GM12801 (cell line): ENCODE results near the gene DTNB.

Source experiments
- TF ChIP-seq, protein P1 (sequence below): IDR thresholded peaks from one replicate; pipeline ENCODE4 v1.5.1; 2011; ENCODE audit warnings: control low read depth; ENCODE audit not compliant: insufficient read length; ENCODE audit errors: extremely low read depth

The DTNB gene

GRCh38 chr2:25537526-25537925 is 135.9 kb downstream of the DTNB start:
- TF ChIP-seq, protein P1, sequence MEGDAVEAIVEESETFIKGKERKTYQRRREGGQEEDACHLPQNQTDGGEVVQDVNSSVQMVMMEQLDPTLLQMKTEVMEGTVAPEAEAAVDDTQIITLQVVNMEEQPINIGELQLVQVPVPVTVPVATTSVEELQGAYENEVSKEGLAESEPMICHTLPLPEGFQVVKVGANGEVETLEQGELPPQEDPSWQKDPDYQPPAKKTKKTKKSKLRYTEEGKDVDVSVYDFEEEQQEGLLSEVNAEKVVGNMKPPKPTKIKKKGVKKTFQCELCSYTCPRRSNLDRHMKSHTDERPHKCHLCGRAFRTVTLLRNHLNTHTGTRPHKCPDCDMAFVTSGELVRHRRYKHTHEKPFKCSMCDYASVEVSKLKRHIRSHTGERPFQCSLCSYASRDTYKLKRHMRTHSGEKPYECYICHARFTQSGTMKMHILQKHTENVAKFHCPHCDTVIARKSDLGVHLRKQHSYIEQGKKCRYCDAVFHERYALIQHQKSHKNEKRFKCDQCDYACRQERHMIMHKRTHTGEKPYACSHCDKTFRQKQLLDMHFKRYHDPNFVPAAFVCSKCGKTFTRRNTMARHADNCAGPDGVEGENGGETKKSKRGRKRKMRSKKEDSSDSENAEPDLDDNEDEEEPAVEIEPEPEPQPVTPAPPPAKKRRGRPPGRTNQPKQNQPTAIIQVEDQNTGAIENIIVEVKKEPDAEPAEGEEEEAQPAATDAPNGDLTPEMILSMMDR: no peak

- TF ChIP-seq, protein P1: no peak
These were observed 138.9 kb downstream of the DTNB start for GRCh38 chr2:25534455-25534854.

DNA sequence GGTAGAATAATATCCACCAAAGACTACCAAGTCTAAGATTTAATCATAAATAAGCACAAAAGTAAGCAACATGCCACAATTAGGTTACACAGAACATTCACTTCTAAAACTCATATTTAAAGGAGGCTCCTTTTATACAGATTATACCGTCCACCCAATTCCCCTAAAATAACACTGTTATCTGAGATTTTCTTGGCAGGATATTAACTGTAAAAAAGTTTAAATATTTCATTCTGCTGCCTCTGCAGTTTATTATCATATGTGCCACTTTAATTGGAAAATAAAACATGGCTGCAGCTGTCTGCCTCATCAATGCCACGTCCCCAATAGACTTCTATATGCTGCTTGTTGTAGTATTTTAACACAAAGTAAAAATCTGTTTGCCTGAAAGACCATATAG is 140.9 kb downstream of the DTNB start:
- TF ChIP-seq, protein P1: no peak

- TF ChIP-seq, protein P1: no peak
These were observed 144.3 kb downstream of the DTNB start for GRCh38 chr2:25529034-25529433.

DNA sequence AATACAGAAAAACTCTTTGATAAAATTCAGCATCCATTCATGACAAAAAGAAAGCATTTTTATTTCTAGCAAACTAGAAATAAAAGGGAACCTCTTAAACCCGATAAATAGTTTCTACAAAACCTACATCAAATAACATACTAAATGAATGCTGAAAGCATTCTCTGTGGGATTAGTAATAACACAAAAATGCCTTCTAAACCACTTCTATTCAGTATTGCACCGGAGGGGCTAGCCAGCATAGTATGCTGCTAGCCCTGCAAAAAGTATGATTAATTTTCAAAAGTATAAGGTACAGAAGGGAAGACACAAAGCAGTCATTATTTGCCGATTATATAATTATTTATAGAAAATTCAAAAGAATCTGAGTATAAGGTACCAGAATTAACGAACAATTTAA is 145.2 kb downstream of the DTNB start:
- TF ChIP-seq, protein P1: no peak

DNA sequence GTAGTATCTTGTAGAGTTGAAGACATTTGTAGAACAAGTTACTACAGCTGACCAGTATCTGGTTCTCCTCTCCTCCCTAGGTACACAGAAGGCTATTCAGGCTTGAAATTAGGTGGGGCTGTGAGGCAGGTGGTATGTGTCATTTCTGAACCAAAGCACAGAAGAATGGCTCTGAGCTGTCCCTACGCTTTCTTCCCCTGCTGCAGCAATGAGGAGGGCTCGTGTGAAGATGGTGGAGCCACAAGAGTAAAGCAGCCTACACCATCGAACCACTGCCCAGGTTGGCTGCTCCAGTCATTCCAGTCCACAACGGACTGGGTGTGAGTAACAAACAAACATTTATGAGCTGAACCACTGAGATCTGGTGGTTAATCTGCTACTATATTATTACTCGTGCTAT is 148.9 kb downstream of the DTNB start:
- TF ChIP-seq, protein P1: no peak

DNA sequence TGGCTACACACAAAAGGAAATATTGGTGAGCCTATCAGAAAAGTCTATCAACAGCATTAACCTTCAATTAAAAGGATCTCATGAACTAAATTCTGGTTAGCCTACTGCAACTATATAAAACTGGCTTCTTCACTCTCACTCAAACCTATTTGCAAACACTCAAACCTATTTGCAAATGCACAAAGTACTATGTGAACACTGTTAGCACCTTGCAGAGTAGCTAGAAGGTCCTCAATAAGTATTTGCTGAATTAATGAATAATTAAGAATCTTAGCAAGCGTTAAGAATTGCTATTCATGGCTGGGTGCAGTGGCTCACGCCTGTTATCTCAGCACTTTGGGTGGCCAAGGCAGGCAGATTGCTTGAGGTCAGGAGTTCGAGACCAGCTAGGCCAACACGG is 150.3 kb downstream of the DTNB start:
- TF ChIP-seq, protein P1: no peak
